Ecto neural progenitor cell (in vitro differentiated cells): ENCODE results near the gene COG2.

ENCODE experiments used
- DNase-seq: peaks from one replicate; pipeline ENCODE4 v3.0.0-alpha.2; 2018; ENCODE audit warnings: low spot score

Gene COG2

GRCh38 chr1:230701895-230702768, 59.9 kb downstream of the COG2 start:
- DNase-seq = no peak

GRCh38 chr1:230702934-230703678, 60.8 kb downstream of the COG2 start:
- DNase-seq = no peak

DNA sequence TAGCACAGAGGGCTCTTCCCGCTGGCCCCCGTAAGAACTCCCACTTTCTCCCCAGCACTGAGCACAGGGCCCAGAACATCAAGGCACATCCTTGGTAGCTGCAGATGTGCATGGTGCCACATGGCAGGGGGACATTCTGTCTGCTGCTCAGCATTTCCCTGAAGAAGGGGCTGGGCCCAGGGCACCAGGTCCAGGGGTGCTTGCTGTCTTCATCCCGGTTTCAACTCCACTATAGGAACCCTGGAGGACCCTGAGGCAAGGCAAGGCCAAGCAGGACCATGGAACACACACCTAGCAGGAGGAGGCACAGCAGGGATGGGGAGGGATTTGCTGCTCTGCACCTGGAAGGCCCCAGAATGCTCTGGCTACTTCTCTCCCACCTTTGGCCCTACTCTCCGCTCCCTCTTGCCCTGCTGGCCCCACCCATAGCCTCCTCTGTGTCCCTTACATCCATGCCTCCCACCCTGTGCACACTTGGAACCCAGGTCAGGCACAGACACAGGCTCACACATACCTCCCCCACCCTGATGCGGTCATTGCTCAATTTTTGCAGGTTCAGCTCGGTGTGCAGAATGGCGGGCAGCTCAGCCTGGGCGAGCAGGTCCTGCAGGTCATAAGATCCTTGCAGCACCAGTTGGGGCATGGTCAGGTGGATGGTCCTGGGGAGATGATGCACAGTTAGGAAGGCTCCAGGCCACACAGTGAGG, 61.6 kb downstream of the COG2 start:
- DNase-seq = no peak

DNA sequence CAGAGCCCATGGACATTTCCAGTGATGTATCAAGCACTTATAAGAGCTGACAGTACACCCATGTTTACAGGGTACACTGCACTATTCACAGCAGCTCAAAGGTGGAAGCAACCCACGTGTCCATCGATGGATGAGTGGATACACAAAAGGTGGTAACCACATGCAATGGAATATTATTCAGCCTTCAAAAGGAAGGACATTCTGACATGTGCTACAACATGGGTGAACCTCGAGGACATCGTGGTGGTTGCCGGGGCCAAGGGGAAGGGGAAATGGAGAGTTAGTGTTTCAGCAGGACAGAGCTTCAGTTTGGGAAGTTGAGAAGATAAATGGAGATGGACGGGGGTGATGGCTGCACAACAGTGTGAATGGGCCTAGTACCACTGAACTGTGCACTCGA, 62.5 kb downstream of the COG2 start:
- DNase-seq = no peak

GRCh38 chr1:230705289-230706019, 63.2 kb downstream of the COG2 start:
- no peak for DNase-seq

DNA sequence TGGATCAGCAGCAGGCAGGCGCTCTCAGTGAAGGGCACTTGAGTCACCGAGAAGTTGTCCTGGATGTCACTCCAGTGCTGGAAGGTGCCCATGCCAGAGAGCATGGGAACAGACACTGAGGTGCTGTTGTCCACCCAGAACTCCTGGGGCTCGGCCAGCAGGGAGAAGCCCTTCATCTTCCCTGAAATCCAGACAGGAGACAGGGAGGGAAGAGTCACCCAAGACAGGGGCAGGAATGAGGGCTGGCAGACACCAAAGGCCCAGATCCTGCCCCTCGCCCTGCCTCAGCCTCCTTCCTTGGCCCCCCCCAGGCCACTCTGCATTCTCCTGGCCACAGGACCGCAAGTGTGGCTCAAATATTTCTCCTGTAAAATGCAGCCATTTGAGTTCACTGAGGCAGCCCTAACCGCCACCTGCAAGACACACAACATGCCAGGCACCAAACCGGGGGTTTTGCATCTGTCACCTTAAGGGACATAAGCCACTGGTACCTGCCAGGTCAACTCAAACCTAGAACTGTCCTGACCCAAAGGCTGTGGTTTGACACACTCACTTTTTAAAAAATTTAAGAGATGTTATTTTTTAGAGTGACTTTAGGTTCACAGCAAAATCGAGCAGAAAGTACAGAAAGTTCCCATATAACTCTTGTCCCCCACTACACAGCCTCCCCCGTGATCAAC, 63.9 kb downstream of the COG2 start:
- no peak for DNase-seq

DNA sequence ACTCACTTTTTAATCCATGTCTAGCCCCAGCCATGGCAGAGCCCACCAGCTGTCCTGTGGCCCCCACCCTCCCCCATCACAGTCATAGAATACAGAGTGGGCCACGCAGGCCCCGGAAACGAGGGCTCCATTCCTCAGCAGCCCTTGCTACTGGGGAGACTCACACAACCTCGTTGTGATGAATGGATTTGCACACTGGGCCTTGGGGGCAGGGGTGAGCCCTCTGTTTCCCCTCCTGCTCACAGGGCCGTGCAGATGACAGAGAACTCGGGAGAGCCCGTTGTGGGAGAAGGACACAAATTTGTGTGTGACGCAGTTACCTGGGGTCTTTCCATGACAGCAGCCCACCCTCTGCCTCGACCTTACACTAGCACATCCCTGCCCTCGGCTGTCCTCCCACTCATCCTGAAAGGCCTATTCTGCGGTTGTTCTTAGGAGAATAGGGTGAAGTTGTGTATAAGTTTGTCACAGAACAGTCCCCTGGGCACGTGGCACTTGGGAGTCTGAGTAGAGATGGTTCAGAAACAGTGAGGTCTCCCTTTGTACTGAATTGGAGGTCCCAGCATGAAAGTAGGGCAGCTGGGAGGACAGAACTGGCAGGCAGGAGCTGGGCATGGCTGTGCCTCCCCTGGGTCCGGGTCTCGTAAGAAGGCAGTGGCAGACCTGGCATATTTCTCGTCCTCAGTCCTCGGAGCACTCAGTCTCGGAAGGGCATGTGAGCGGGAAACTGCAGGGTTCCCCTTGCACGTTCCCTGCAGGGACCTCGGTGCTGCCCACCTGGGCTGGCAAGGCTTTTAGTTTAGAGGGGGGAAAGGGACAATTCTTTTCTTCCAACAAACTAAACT, 64.8 kb downstream of the COG2 start:
- DNase-seq = no peak

DNA sequence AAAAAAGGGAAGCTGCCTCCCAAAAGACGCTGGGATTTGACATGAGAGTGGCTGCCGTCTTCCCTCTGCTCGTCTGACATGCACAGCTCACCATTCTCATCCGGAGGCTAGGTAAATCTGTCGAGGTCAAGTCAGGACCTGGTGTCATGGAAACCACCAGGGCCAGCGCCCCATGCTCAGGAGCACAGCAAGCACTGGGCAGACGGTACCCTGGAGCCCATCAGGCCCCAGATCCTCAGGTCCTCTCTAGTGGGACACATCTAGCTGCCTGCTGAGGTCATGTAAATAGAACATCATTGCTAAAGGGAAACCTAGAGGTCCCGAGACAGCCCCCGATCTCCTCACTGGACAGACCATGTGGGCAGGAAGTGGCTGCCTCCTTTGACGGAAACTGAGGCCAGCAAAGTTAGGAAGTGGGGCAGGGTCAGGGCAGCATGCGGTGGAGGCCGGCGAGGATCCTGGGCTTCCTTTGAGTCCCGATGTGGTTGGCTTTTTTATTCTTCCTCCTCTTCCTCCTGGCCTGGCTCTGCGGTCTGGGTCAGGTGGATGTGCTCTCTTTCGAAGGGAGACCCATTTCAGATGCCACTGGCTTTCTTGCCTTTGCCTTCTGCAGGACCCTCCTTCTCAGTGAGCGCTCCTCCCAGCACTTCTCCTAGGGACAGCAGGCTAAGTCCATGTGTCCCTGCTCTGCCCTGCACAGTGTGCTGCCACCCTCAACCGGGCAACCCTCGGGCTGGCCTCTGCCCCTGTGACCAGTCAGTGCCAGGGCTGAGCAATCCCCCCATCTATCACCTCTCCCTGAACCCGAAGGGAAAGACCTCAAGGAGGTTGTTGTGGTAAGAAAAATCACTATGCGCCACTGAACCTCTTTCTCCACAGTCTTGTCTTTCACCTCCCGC, 65.7 kb downstream of the COG2 start:
- DNase-seq = no peak

DNA sequence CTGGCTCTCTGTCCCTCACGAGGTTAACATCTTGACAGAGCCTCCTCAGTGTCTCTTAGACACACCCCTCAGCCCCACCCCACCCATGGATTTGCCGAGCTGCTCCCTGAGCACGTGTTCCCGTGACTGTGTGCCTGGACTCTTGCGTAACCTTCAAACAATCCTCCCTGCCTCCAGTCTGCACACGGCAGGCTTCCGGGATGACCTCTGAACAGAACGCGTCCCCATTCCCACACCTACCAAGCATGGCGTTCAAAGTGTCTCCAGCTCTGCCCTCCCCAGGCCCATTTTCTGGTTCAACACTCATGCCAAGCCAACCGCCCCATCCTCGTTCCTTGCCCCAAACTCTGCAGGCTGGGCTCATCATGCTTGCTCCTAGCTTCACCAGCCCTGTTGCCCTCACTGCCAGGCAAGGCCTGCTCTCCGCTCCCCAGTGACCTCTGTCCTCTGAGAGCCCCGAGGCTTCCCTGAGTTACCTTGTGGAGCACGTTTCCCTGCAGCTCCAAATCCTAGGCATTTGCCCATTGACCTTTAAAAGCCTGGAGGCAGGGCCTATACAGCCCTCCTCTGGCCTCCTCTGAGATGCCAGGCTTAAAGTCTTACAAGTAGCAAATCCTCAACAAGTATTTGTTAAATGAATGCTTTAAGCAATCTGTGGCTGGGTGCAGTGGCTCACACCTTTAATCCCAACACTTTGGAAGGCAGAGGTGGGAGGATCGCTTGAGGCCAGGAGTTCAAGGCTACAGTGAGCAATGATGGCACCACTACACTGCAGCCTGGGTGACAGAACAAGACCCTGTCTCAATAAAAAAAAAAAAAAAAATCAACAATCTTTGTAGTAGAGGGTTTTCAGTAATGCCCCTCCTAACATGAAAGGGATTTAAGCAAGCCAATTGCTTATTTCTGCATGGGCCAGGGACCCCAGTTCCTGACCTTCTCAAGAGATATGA, 66.6 kb downstream of the COG2 start:
- no peak for DNase-seq

DNA sequence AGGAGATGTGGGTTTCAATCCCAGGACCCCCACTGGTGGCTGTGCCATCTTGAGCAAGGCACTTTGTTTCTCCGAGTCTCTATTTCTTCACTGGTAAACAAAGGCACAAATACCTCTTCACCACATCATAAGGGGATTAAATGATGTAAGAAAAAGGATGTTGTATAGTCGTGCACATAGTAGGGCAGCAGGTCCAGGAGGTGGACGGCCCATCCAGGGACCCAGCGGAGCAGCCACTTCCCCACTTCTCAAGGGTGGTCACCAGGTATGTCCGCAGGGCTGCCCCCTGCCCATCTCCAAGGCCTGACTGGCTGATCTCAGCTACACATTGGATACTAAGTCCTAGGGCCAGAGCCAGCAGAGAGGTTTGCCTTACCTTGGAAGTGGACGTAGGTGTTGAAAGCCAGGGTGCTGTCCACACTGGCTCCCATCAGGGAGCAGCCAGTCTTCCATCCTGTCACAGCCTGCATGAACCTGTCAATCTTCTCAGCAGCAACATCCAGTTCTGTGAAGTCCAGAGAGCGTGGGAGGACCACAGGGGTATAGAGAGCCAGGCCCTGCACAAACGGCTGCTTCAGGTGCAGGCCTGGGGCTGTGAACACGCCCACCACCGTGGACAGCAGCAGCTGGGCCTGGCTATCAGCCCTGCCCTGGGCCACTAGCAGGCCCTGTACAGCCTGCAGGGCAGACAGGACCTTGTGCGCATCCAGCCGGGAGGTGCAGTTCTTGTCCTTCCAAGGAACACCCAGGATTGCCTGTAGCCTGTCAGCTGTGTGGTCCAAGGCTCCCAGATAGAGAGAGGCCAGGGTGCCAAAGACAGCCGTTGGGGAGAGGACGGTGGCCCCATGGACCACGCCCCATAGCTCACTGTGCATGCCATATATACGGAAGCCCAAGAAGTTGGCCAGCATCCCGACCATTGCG, 67.6 kb downstream of the COG2 start:
- DNase-seq = no peak

- no peak for DNase-seq
Measured at GRCh38 chr1:230710543-230710904, 68.2 kb downstream of the COG2 start.

DNA sequence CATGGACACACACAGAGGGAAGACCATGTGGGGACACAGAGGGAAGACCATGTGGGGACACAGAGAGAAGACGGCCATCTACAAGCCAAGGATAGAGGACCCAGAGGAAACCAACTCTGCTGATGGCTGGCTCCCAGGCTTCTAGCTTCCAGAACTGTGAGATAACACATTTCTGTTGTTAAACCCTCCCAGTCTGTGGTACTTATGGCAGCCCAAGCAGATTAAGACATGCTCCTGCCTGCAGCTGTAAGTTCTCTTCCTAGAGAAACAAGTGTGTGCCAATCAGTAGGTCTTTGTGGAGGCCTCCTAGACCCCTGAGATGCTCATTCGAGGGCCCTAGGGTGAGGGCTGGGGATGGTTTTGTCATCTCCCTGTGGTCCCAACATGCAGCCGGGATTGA, 69.0 kb downstream of the COG2 start:
- DNase-seq = no peak

DNA sequence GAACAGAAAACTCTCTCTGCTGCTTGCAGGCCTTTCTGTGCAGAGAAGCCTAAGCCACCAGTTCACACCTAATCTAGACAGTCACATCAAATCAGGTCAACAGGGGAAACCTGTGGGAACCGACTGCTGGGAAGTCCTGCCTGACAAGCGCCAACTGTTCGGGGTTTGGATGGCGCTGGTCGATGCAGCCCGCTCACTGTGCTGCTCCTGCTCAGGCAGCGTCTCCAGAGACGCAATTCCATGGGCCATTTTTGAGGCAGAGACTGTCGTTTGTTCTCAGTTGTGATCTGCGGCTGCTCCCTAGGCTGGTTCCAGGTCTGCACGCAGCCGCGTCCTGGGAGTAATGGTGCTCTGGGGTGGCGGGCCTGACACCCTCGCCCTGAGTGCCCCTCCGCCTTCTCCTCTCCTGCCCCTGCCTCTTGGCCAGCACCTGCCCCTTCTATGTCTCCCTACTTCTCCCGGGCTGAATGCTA, 70.2 kb downstream of the COG2 start:
- no peak for DNase-seq

- no peak for DNase-seq
Measured at GRCh38 chr1:230713138-230713537, 70.9 kb downstream of the COG2 start.

GRCh38 chr1:230713547-230713914, 71.2 kb downstream of the COG2 start:
- no peak for DNase-seq

- no peak for DNase-seq
Measured at GRCh38 chr1:230713915-230714764, 71.9 kb downstream of the COG2 start, which contains the start of gene AGT. Gene AGT, minus strand, starts transcription at chr1:230714122. Its CDS starts 3,299 bp downstream, at chr1:230710823.
